GOT3 (cell line): ENCODE data around the gene TAF4.
"Not testable (repeated sequence)": the region's sequence is repeated elsewhere in the genome, so short reads cannot be mapped to it uniquely, and the experiment has no call there.

Experiments used
- DNase-seq: peaks from one replicate; lab custom pipeline; 2025; ENCODE audit warnings: mixed read lengths; lab: John Stamatoyannopoulos, UW

TAF4 gene

GRCh38 chr20:62073323-62073722, 7.6 kb upstream of the TAF4 start:
- no peak for DNase-seq

GRCh38 chr20:62071669-62072430, 6.2 kb upstream of the TAF4 start:
- DNase-seq: not testable (repeated sequence)

GRCh38 chr20:62069741-62070216, 4.1 kb upstream of the TAF4 start:
- DNase-seq: no peak

- no peak for DNase-seq
These were observed 3.3 kb upstream of the TAF4 start for GRCh38 chr20:62068997-62069396.

- DNase-seq: no peak
These were observed 2.0 kb upstream of the TAF4 start for GRCh38 chr20:62067547-62068260.

GRCh38 chr20:62066983-62067433, 1.3 kb upstream of the TAF4 start:
- DNase-seq: no peak

GRCh38 chr20:62066339-62066982, 780 bp upstream of the TAF4 start:
- DNase-seq: no peak

- DNase-seq: no peak
These were observed 659 bp downstream of the TAF4 start for GRCh38 chr20:62064770-62065673.

GRCh38 chr20:62063981-62064769, 1.5 kb downstream of the TAF4 start:
- DNase-seq: no peak

- no peak for DNase-seq
These were observed 2.2 kb downstream of the TAF4 start for GRCh38 chr20:62063315-62063980.

- no peak for DNase-seq
These were observed 2.9 kb downstream of the TAF4 start for GRCh38 chr20:62062661-62063314.

GRCh38 chr20:62061851-62062423, 3.7 kb downstream of the TAF4 start:
- no peak for DNase-seq

GRCh38 chr20:62060631-62061541, 4.8 kb downstream of the TAF4 start:
- no peak for DNase-seq

GRCh38 chr20:62059920-62060630, 5.6 kb downstream of the TAF4 start:
- DNase-seq: no peak

- no peak for DNase-seq
These were observed 6.3 kb downstream of the TAF4 start for GRCh38 chr20:62059401-62059800.

GRCh38 chr20:62058941-62059340, 6.7 kb downstream of the TAF4 start:
- DNase-seq: no peak

- DNase-seq: no peak
These were observed 8.7 kb downstream of the TAF4 start for GRCh38 chr20:62056975-62057374.

GRCh38 chr20:62056377-62056776, 9.3 kb downstream of the TAF4 start:
- DNase-seq: no peak
